ENCODE data around the gene MEGF9. TPM values are rescaled to one million over a fixed set of nuclear protein-coding genes. Genes with fewer than 3 reads are reported as not detected.

Gene MEGF9
- total RNA-seq, 1 donor from 2014 or later = 10.0 TPM

GRCh38 chr9:120726484-120726883, 12.2 kb upstream of the MEGF9 start:
- H3K4me3 ChIP-seq (ENCODE audit: low read depth, low read length) = no peak overlapping the region
- DNase-seq (ENCODE audit: low read depth) = no peak
- no peak for TF ChIP-seq CTCF (IDR thresholded peaks at IDR 0.05; ENCODE audit: insufficient read depth, low read length, poor library complexity, severe bottlenecking)
- H3K27me3 ChIP-seq (ENCODE audit: control insufficient read depth, insufficient read depth, low read length) = no peaks in the 10 kb centered on the region
- no peaks in the 10 kb centered on the region for H3K36me3 ChIP-seq (ENCODE audit: control insufficient read depth, insufficient read depth, low read length)

DNA sequence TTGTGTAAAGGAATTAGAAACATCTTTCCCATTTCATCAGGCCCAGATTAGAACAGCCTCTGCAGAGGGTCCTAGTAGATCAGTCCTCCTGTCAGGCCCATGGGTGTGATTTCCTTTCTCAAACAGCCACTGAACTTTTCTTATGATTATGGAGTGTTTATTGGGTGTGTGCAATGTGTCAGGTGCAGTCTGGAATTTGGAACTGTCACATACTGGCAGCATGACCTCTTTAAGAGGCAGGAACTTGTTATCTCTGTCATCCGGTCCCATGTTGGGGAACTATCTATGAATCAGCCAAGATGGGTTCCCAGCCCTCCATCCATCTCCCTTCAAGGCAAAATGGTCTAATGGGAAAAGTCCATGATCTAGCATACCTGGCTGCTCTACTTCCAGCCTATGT, 11.6 kb upstream of the MEGF9 start:
- Histone ChIP-seq H3K4me3 (ENCODE audit: low read depth, low read length) (no peak overlapping the region), H3K36me3 (ENCODE audit: control insufficient read depth, insufficient read depth, low read length) (no peaks in the 10 kb centered on the region), H3K27me3 (ENCODE audit: control insufficient read depth, insufficient read depth, low read length) (no peaks in the 10 kb centered on the region)
- TF ChIP-seq CTCF (IDR thresholded peaks at IDR 0.05; ENCODE audit: insufficient read depth, low read length, poor library complexity, severe bottlenecking) = no peak
- DNase-seq (ENCODE audit: low read depth) = no peak

DNA sequence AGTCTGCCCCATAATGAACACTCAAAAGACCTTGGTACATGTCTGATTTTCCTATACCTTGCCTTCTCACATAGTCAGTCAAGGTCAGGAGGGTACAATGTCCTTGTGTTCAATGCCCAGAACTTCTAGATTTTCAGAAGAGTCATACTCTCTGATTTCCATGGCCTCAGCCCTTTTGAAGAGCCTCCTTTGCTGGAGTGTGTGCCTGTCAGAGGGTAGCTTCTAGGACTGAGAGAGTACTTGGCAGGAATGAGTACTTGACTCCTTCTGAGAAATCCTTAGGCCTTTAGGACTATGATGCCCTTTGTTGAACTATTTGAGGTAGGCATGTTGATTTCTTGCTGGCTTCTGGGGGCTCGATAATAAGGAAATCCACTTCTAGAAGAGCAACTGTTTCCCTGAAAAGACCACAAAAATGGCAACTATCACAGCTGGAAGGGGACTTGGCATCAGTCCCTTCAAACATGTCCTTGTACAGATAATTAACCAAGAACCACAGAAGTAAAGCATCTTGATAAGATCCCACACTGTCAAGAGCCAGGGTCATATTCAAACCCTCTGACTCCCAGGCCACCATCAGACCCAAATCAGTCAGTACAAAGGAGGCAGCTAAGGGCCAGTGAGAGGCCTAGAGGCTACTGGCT, 10.6 kb upstream of the MEGF9 start:
- no peaks in the 10 kb centered on the region for H3K27me3 ChIP-seq (ENCODE audit: control insufficient read depth, insufficient read depth, low read length)
- no peaks in the 10 kb centered on the region for H3K36me3 ChIP-seq (ENCODE audit: control insufficient read depth, insufficient read depth, low read length)

GRCh38 chr9:120723565-120723964, 9.3 kb upstream of the MEGF9 start:
- Histone ChIP-seq H3K27me3 (ENCODE audit: control insufficient read depth, insufficient read depth, low read length) (no peaks in the 10 kb centered on the region), H3K4me3 (ENCODE audit: low read depth, low read length) (no peak overlapping the region), H3K36me3 (ENCODE audit: control insufficient read depth, insufficient read depth, low read length) (no peaks in the 10 kb centered on the region)
- TF ChIP-seq CTCF (IDR thresholded peaks at IDR 0.05; ENCODE audit: insufficient read depth, low read length, poor library complexity, severe bottlenecking) = no peak
- DNase-seq (ENCODE audit: low read depth) = no peak

More for the DNA sequence above, 10.6 kb upstream of the MEGF9 start:
- no peak for TF ChIP-seq CTCF (IDR thresholded peaks at IDR 0.05; ENCODE audit: insufficient read depth, low read length, poor library complexity, severe bottlenecking)
- no peak for DNase-seq (ENCODE audit: low read depth)
- H3K4me3 ChIP-seq (ENCODE audit: low read depth, low read length) = no peak overlapping the region

DNA sequence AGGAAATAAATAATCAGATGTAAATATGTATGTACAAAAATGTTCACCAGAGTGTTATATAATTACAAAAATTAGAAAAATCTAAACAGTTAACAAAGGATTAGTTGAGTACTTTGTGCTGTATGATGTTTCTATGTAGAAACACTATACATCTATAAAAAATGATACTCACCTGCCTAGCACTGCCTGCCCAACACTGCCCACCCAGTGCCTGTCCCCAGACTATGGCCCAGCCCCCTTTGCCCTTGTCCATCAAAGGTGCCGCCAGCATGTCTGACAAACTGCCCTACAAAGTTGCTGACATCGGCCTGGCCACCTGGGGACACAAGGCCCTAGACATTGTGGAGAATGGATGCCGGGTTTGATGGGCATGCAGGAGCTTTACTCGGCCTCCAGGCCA, 6.1 kb upstream of the MEGF9 start:
- no peak for TF ChIP-seq CTCF (IDR thresholded peaks at IDR 0.05; ENCODE audit: insufficient read depth, low read length, poor library complexity, severe bottlenecking)
- Histone ChIP-seq H3K36me3 (ENCODE audit: control insufficient read depth, insufficient read depth, low read length) (no peaks in the 10 kb centered on the region), H3K27me3 (ENCODE audit: control insufficient read depth, insufficient read depth, low read length) (no peaks in the 10 kb centered on the region), H3K4me3 (ENCODE audit: low read depth, low read length) (no peak overlapping the region)
- no peak for DNase-seq (ENCODE audit: low read depth)

GRCh38 chr9:120718316-120718715, 4.0 kb upstream of the MEGF9 start:
- DNase-seq (ENCODE audit: low read depth) = no peak
- H3K36me3 ChIP-seq (ENCODE audit: control insufficient read depth, insufficient read depth, low read length) = no peaks in the 10 kb centered on the region
- no peak for TF ChIP-seq CTCF (IDR thresholded peaks at IDR 0.05; ENCODE audit: insufficient read depth, low read length, poor library complexity, severe bottlenecking)

More at GRCh38 chr9:120718316-120718715, 4.0 kb upstream of the MEGF9 start:
- no peak overlapping the region for H3K4me3 ChIP-seq (ENCODE audit: low read depth, low read length)
- H3K27me3 ChIP-seq (ENCODE audit: control insufficient read depth, insufficient read depth, low read length) = no peaks in the 10 kb centered on the region
